NB4 (cell line): ENCODE data around the gene PCA3.
A peak's percentile ranks its signal among the peaks of the same experiment; 100 is the strongest.

ENCODE experiments used
- DNase-seq: peaks from one replicate; pipeline ENCODE4 v3.0.0; 2010; ENCODE audit warnings: low read depth
- H3K4me3 ChIP-seq: one replicate; pipeline ENCODE4 v1.5.1; 2011; ENCODE audit warnings: mild to moderate bottlenecking, low read depth, low read length, moderate library complexity
- CTCF ChIP-seq: IDR thresholded peaks from one replicate; pipeline ENCODE4 v1.5.1; 2012; ENCODE audit warnings: low read depth, low read length
- MAX ChIP-seq: IDR thresholded peaks from 2 replicates; pipeline ENCODE4 v1.6.1; 2011; ENCODE audit warnings: low read depth, low read length
- MYC ChIP-seq: IDR thresholded peaks from 2 replicates; pipeline ENCODE4 v1.6.1; 2011; ENCODE audit warnings: low read depth, low read length
- POLR2A ChIP-seq: IDR thresholded peaks from 2 replicates; pipeline ENCODE4 v1.6.1; 2011; ENCODE audit warnings: mild to moderate bottlenecking; ENCODE audit not compliant: insufficient read length; ENCODE audit errors: extremely low read depth

Gene PCA3

GRCh38 chr9:76784881-76785280 is 20.6 kb downstream of the PCA3 start:
- no peak for DNase-seq
- no peak for TF ChIP-seq MYC
- no peak for TF ChIP-seq CTCF
- no peak overlapping the region for H3K4me3 ChIP-seq

- no peak for DNase-seq
- no peak for TF ChIP-seq MAX
- no peak for TF ChIP-seq POLR2A
These were observed 21.3 kb downstream of the PCA3 start for GRCh38 chr9:76785501-76785900.

GRCh38 chr9:76787677-76788076 is 23.4 kb downstream of the PCA3 start:
- TF ChIP-seq MAX, result no peak
- TF ChIP-seq MYC, result no peak
- TF ChIP-seq CTCF, result no peak
- no peak for TF ChIP-seq POLR2A
- H3K4me3 ChIP-seq, result no peak overlapping the region
- peak; percentile 39 for DNase-seq

More at GRCh38 chr9:76785501-76785900, 21.3 kb downstream of the PCA3 start:
- H3K4me3 ChIP-seq, result no peak overlapping the region

- TF ChIP-seq POLR2A (no peak), MAX (no peak), CTCF (no peak), MYC (no peak)
- no peak for DNase-seq
These were observed 25.6 kb downstream of the PCA3 start for GRCh38 chr9:76789840-76790239.

GRCh38 chr9:76793784-76794431 is 29.7 kb downstream of the PCA3 start:
- TF ChIP-seq POLR2A (no peak), CTCF (no peak), MAX (no peak), MYC (no peak)
- no peak for DNase-seq
- H3K4me3 ChIP-seq, result no peak overlapping the region

More at GRCh38 chr9:76789840-76790239, 25.6 kb downstream of the PCA3 start:
- no peak overlapping the region for H3K4me3 ChIP-seq

- DNase-seq, result peak; percentile 10
- no peak overlapping the region for H3K4me3 ChIP-seq
- no peak for TF ChIP-seq POLR2A
- TF ChIP-seq MAX, result no peak
These were observed 32.1 kb downstream of the PCA3 start for GRCh38 chr9:76796296-76796695.

- no peak for TF ChIP-seq POLR2A
- no peak for TF ChIP-seq MAX
- no peak for TF ChIP-seq MYC
- no peak for TF ChIP-seq CTCF
- H3K4me3 ChIP-seq, result no peak overlapping the region
- DNase-seq, result peak; percentile 36
These were observed 34.3 kb downstream of the PCA3 start for GRCh38 chr9:76798527-76798926.
